Neural progenitor cell (in vitro differentiated cells): ENCODE measurements around the gene PCDHGB1. TPM values are rescaled to one million over a fixed set of nuclear protein-coding genes. Genes with fewer than 3 reads are reported as not detected.
"Not testable (repeated sequence)": the region's sequence is repeated elsewhere in the genome, so short reads cannot be mapped to it uniquely, and the experiment has no call there.

ENCODE experiments used
- DNase-seq: peaks from one replicate; pipeline ENCODE4 v3.0.0-alpha.2; 2016; ENCODE audit warnings: low spot score
- H2AFZ ChIP-seq: fragments of 200-600 bp; sonication (generic); replicated peaks from 2 replicates; pipeline ENCODE4 v1.6.1; 2016; ENCODE audit warnings: antibody characterized with exemption
- H3F3A ChIP-seq: fragments of 200-600 bp; sonication (generic); 2 replicates; pipeline ENCODE4 v1.6.1; 2016; ENCODE audit warnings: antibody characterized with exemption, low read depth
- H3K27ac ChIP-seq: fragments of 200-600 bp; sonication (generic); 2 replicates; pipeline ENCODE4 v1.5.1; 2016; ENCODE audit warnings: mild to moderate bottlenecking
- H3K27me3 ChIP-seq: fragments of 200-600 bp; sonication (generic); 2 replicates; pipeline ENCODE4 v1.6.1; 2016; ENCODE audit warnings: mild to moderate bottlenecking, moderate library complexity
- H3K36me3 ChIP-seq: fragments of 200-600 bp; sonication (generic); 2 replicates; pipeline ENCODE4 v1.5.1; 2016
- H3K4me1 ChIP-seq: fragments of 200-600 bp; sonication (generic); 2 replicates; pipeline ENCODE4 v1.6.1; 2016; ENCODE audit warnings: mixed run types
- H3K4me2 ChIP-seq: fragments of 200-600 bp; sonication (generic); 2 replicates; pipeline ENCODE4 v1.6.1; 2016
- H3K4me3 ChIP-seq: fragments of 200-600 bp; sonication (generic); 2 replicates; pipeline ENCODE4 v1.5.1; 2016
- H3K79me2 ChIP-seq: fragments of 200-600 bp; sonication (generic); 2 replicates; pipeline ENCODE4 v1.6.1; 2016; ENCODE audit warnings: low read depth
- H3K9ac ChIP-seq: fragments of 200-600 bp; sonication (generic); 2 replicates; pipeline ENCODE4 v1.6.1; 2016
- H3K9me3 ChIP-seq: fragments of 200-600 bp; sonication (generic); 2 replicates; pipeline ENCODE4 v1.5.1; 2016; ENCODE audit warnings: low read depth
- H4K20me1 ChIP-seq: fragments of 200-600 bp; sonication (generic); 2 replicates; pipeline ENCODE4 v1.6.1; 2016; ENCODE audit warnings: low read depth
- H3K27ac Mint-ChIP-seq: 3 replicates; pipeline ENCODE4 v1.8.0; 2021; ENCODE audit warnings: mixed read lengths
- H3K27me3 Mint-ChIP-seq: 2 replicates; pipeline ENCODE4 v1.8.0; 2022; ENCODE audit warnings: low read depth, mild to moderate bottlenecking, inconsistent platforms, moderate library complexity, mixed read lengths; ENCODE audit not compliant: insufficient read depth
- H3K36me3 Mint-ChIP-seq: 3 replicates; pipeline ENCODE4 v1.8.0; 2021; ENCODE audit warnings: mixed read lengths
- H3K4me1 Mint-ChIP-seq: 3 replicates; pipeline ENCODE4 v1.8.0; 2021; ENCODE audit warnings: mixed read lengths
- H3K4me3 Mint-ChIP-seq: 3 replicates; pipeline ENCODE4 v1.8.0; 2021; ENCODE audit warnings: mild to moderate bottlenecking, moderate library complexity, mixed read lengths
- H3K9me3 Mint-ChIP-seq: 3 replicates; pipeline ENCODE4 v1.8.0; 2020; ENCODE audit warnings: mixed read lengths
- CTCF ChIP-seq: fragments of 200-600 bp; sonication (generic); IDR thresholded peaks from 2 replicates; pipeline ENCODE4 v1.5.1; 2017; ENCODE audit warnings: antibody characterized with exemption, mild to moderate bottlenecking
- EZH2 ChIP-seq: fragments of 200-600 bp; sonication (generic); IDR thresholded peaks from 2 replicates; pipeline ENCODE4 v1.6.1; 2017; ENCODE audit warnings: antibody characterized with exemption, mild to moderate bottlenecking, moderate library complexity
- EZH2phosphoT487 ChIP-seq: fragments of 200-600 bp; sonication (generic); IDR thresholded peaks from 2 replicates; pipeline ENCODE4 v1.6.1; 2017; ENCODE audit warnings: antibody characterized with exemption
- total RNA-seq: library from RNA; depleted of rRNA; stranded (reverse); fragments of >200 nt; gene quantifications from 2 replicates; pipeline ENCODE4 v1.2.3, GENCODE V29; 2015; ENCODE audit warnings: low replicate concordance

PCDHGB1 gene
- total RNA-seq, 1 donor from 2014 or later, result 3.6 TPM

- Histone ChIP-seq H3K79me2 (no peaks in the 10 kb centered on the region), H3K27me3 (no peaks in the 10 kb centered on the region), H3K4me1 (no peaks in the 10 kb centered on the region), H2AFZ (no peak overlapping the region), H3K4me2 (no peak overlapping the region), H3K36me3 (no peaks in the 10 kb centered on the region), H3K4me3 (no peak overlapping the region), H3K9ac (no peak overlapping the region), H3F3A (no peaks in the 10 kb centered on the region), H3K27ac (no peak overlapping the region), H4K20me1 (no peaks in the 10 kb centered on the region), H3K9me3 (peaks cover 3% of the 10 kb centered on the region)
- Mint-ChIP-seq H3K27me3 (peaks cover 7% of the 10 kb centered on the region), H3K9me3 (peaks cover 52% of the 10 kb centered on the region), H3K4me3 (no peak overlapping the region), H3K4me1 (no peaks in the 10 kb centered on the region), H3K27ac (no peak overlapping the region), H3K36me3 (peaks cover 4% of the 10 kb centered on the region)
- TF ChIP-seq EZH2phosphoT487 (no peak), EZH2 (no peak), CTCF (no peak)
- no peak for DNase-seq
Observed at GRCh38 chr5:141371572-141372475, 21.9 kb downstream of the PCDHGB1 start.

- Histone ChIP-seq H3K4me2 (no peak within 1 kb of the TSS), H3K27me3 (no peaks in the 10 kb centered on the region), H3K9me3 (peaks cover 3% of the 10 kb centered on the region), H3K27ac (no peak within 1 kb of the TSS), H3K4me3 (no peak within 1 kb of the TSS), H4K20me1 (no peaks in the 10 kb centered on the region), H2AFZ (no peak within 1 kb of the TSS), H3K36me3 (no peaks in the 10 kb centered on the region), H3K9ac (no peak within 1 kb of the TSS), H3K4me1 (no peaks in the 10 kb centered on the region), H3F3A (no peaks in the 10 kb centered on the region), H3K79me2 (no peaks in the 10 kb centered on the region)
- Mint-ChIP-seq H3K4me3 (no peak within 1 kb of the TSS), H3K36me3 (peaks cover 4% of the 10 kb centered on the region), H3K4me1 (no peaks in the 10 kb centered on the region), H3K27ac (no peak within 1 kb of the TSS), H3K9me3 (peaks cover 53% of the 10 kb centered on the region), H3K27me3 (peaks cover 9% of the 10 kb centered on the region)
- TF ChIP-seq EZH2, result no peak
- TF ChIP-seq CTCF, result no peak
- TF ChIP-seq EZH2phosphoT487, result no peak
- DNase-seq, result no peak
Observed at GRCh38 chr5:141373673-141374317, 23.9 kb downstream of the PCDHGB1 start, which contains the start of gene PCDHGA6. PCDHGA6 (plus strand) TSS chr5:141373891; CDS start chr5:141374084, 193 bp downstream.

GRCh38 chr5:141374627-141375026 is 24.7 kb downstream of the PCDHGB1 start:
- no peaks in the 10 kb centered on the region for H3F3A ChIP-seq
- no peaks in the 10 kb centered on the region for H3K27me3 ChIP-seq
- H3K27me3 Mint-ChIP-seq, result peaks cover 9% of the 10 kb centered on the region
- DNase-seq, result no peak
- H3K27ac ChIP-seq, result no peak overlapping the region
- no peaks in the 10 kb centered on the region for H4K20me1 ChIP-seq
- H3K4me1 ChIP-seq, result no peaks in the 10 kb centered on the region
- H3K4me3 Mint-ChIP-seq, result no peak overlapping the region
- TF ChIP-seq CTCF (no peak), EZH2 (no peak), EZH2phosphoT487 (no peak)
- H3K36me3 ChIP-seq, result no peaks in the 10 kb centered on the region
- H3K4me2 ChIP-seq, result no peak overlapping the region
- peaks cover 4% of the 10 kb centered on the region for H3K36me3 Mint-ChIP-seq
- no peaks in the 10 kb centered on the region for H3K79me2 ChIP-seq
- peaks cover 50% of the 10 kb centered on the region for H3K9me3 Mint-ChIP-seq
- H2AFZ ChIP-seq, result no peak overlapping the region
- H3K4me3 ChIP-seq, result no peak overlapping the region
- H3K4me1 Mint-ChIP-seq, result no peaks in the 10 kb centered on the region
- no peak overlapping the region for H3K9ac ChIP-seq
- peaks cover 3% of the 10 kb centered on the region for H3K9me3 ChIP-seq
- no peak overlapping the region for H3K27ac Mint-ChIP-seq

- not testable (repeated sequence) for DNase-seq, H3K79me2 ChIP-seq, H3K9me3 ChIP-seq, H3K27ac ChIP-seq, H3K27ac Mint-ChIP-seq, H3K27me3 Mint-ChIP-seq, H3K27me3 ChIP-seq, H3K36me3 Mint-ChIP-seq, H3K4me1 Mint-ChIP-seq, H3K4me3 Mint-ChIP-seq, H3K36me3 ChIP-seq, H2AFZ ChIP-seq, H3K4me2 ChIP-seq, H3K9ac ChIP-seq, H3K4me3 ChIP-seq, H4K20me1 ChIP-seq, H3F3A ChIP-seq, H3K4me1 ChIP-seq
- peaks cover 48% of the 10 kb centered on the region for H3K9me3 Mint-ChIP-seq
Observed at GRCh38 chr5:141375444-141376155, 25.7 kb downstream of the PCDHGB1 start.
